ENCODE results near the gene ADAMTSL1. TPM values are rescaled to one million over a fixed set of nuclear protein-coding genes. Genes with fewer than 3 reads are reported as not detected.

Gene ADAMTSL1
- total and polyA plus RNA-seq, 2 donors (not counting 3 experiments of a cell fraction or from before 2014, with no cell fraction given) = 15.0 to 18.4 TPM

- Histone ChIP-seq H3K4me1 (ENCODE audit: control insufficient read depth, extremely low read depth, insufficient read depth, low read length) (no peaks in the 10 kb centered on the region), H2AFZ (ENCODE audit: low read depth, low read length) (no peak overlapping the region), H3K36me3 (ENCODE audit: control insufficient read depth in 2 of 2, extremely low read depth in 1 of 2, insufficient read depth in 2 of 2, low read length in 2 of 2) (no peaks in the 10 kb centered on the region), H3K4me3 (replicated peaks in 1 of 3; ENCODE audit: insufficient read depth in 1 of 3, low read depth in 1 of 3, low read length in 3 of 3) (no peak overlapping the region), H3K9ac (replicated peaks; ENCODE audit: extremely low read depth, insufficient read depth, low read length) (no peak overlapping the region), H3K9me3 (replicated peaks; ENCODE audit: control insufficient read depth, insufficient read depth, low read length) (no peaks in the 10 kb centered on the region), H3K79me2 (ENCODE audit: control insufficient read depth, insufficient read depth, low read length) (no peaks in the 10 kb centered on the region), H3K9me1 (replicated peaks; ENCODE audit: control insufficient read depth, extremely low read depth, insufficient read depth, low read length) (no peaks in the 10 kb centered on the region), H3K27me3 (ENCODE audit: control insufficient read depth in 2 of 2, insufficient read depth in 2 of 2, low read length in 2 of 2) (no peaks in the 10 kb centered on the region), H4K20me1 (replicated peaks; ENCODE audit: control insufficient read depth, extremely low read depth, insufficient read depth, low read length) (no peaks in the 10 kb centered on the region), H3K27ac (ENCODE audit: insufficient read depth, low read depth, low read length) (no peak overlapping the region), H3K4me2 (ENCODE audit: insufficient read depth, low read length) (no peak overlapping the region)
- dilution Hi-C loops (cut with MboI; ENCODE audit: extremely low pct_ligation_motif_present, low sequenced_read_pairs) = no loop called here
- no peak for FAIRE-seq
- ChIA-PET CTCF (no interaction called here), POLR2A (no interaction called here)
- no peak for DNase-seq (ENCODE audit: low read depth, low spot score)
- BruUV-seq (replicated peaks) = no TSS peak
- TF ChIP-seq POLR2A (IDR thresholded peaks at IDR 0.05; ENCODE audit: low read depth, low read length) (no peak), MAX (IDR thresholded peaks at IDR 0.05; ENCODE audit: insufficient read depth, insufficient read length) (no peak), JUN (IDR thresholded peaks at IDR 0.05; ENCODE audit: borderline replicate concordance, insufficient read depth, insufficient read length, low read depth) (no peak), EZH2 (IDR thresholded peaks at IDR 0.05; ENCODE audit: borderline replicate concordance, low read depth, low read length, severe bottlenecking) (no peak), MYC (IDR thresholded peaks at IDR 0.05; ENCODE audit: low read depth, low read length) (no peak), POLR2AphosphoS5 (IDR thresholded peaks at IDR 0.05; ENCODE audit: insufficient read depth, low read depth, low read length) (no peak), GATA2 (IDR thresholded peaks at IDR 0.05; ENCODE audit: insufficient read depth, insufficient read length, low read depth, low read length) (no peak)
- intact Hi-C loops (cut with micrococcal nuclease) = no loop called here
Measured at GRCh38 chr9:18834740-18835361, 360.9 kb downstream of the ADAMTSL1 start.

- Histone ChIP-seq H3K36me3 (ENCODE audit: control insufficient read depth in 2 of 2, extremely low read depth in 1 of 2, insufficient read depth in 2 of 2, low read length in 2 of 2) (no peaks in the 10 kb centered on the region), H2AFZ (ENCODE audit: low read depth, low read length) (no peak overlapping the region), H3K9ac (replicated peaks; ENCODE audit: extremely low read depth, insufficient read depth, low read length) (no peak overlapping the region), H3K79me2 (ENCODE audit: control insufficient read depth, insufficient read depth, low read length) (no peaks in the 10 kb centered on the region), H4K20me1 (replicated peaks; ENCODE audit: control insufficient read depth, extremely low read depth, insufficient read depth, low read length) (no peaks in the 10 kb centered on the region), H3K9me3 (replicated peaks; ENCODE audit: control insufficient read depth, insufficient read depth, low read length) (no peaks in the 10 kb centered on the region), H3K9me1 (replicated peaks; ENCODE audit: control insufficient read depth, extremely low read depth, insufficient read depth, low read length) (no peaks in the 10 kb centered on the region), H3K27me3 (ENCODE audit: control insufficient read depth in 2 of 2, insufficient read depth in 2 of 2, low read length in 2 of 2) (no peaks in the 10 kb centered on the region), H3K4me3 (replicated peaks in 1 of 3; ENCODE audit: insufficient read depth in 1 of 3, low read depth in 1 of 3, low read length in 3 of 3) (no peak overlapping the region), H3K27ac (ENCODE audit: insufficient read depth, low read depth, low read length) (no peak overlapping the region), H3K4me1 (ENCODE audit: control insufficient read depth, extremely low read depth, insufficient read depth, low read length) (no peaks in the 10 kb centered on the region), H3K4me2 (ENCODE audit: insufficient read depth, low read length) (no peak overlapping the region)
- DNase-seq (ENCODE audit: low read depth, low spot score) (no peak), FAIRE-seq (no peak)
- ChIA-PET POLR2A (no interaction called here), CTCF (no interaction called here)
- dilution Hi-C loops (cut with MboI; ENCODE audit: extremely low pct_ligation_motif_present, low sequenced_read_pairs) = no loop called here
- intact Hi-C loops (cut with micrococcal nuclease) = no loop called here
- no TSS peak for BruUV-seq (replicated peaks)
- no peak for TF ChIP-seq MYC (IDR thresholded peaks at IDR 0.05; ENCODE audit: low read depth, low read length)
- no peak for TF ChIP-seq JUN (IDR thresholded peaks at IDR 0.05; ENCODE audit: borderline replicate concordance, insufficient read depth, insufficient read length, low read depth)
- TF ChIP-seq POLR2A (IDR thresholded peaks at IDR 0.05; ENCODE audit: low read depth, low read length) = no peak
- no peak for TF ChIP-seq GATA2 (IDR thresholded peaks at IDR 0.05; ENCODE audit: insufficient read depth, insufficient read length, low read depth, low read length)
- TF ChIP-seq EZH2 (IDR thresholded peaks at IDR 0.05; ENCODE audit: borderline replicate concordance, low read depth, low read length, severe bottlenecking) = no peak
- no peak for TF ChIP-seq FOS (IDR thresholded peaks at IDR 0.05; ENCODE audit: borderline replicate concordance, insufficient read depth, low read length)
- TF ChIP-seq CTCF (IDR thresholded peaks at IDR 0.05; ENCODE audit: extremely low read depth in 1 of 2, insufficient read depth in 1 of 2, low read depth in 1 of 2, low read length in 2 of 2) = no peak
- TF ChIP-seq POLR2AphosphoS5 (IDR thresholded peaks at IDR 0.05; ENCODE audit: insufficient read depth, low read depth, low read length) = no peak
- no peak for TF ChIP-seq MAX (IDR thresholded peaks at IDR 0.05; ENCODE audit: insufficient read depth, insufficient read length)
Measured at GRCh38 chr9:18837402-18837801, 363.4 kb downstream of the ADAMTSL1 start.
